IMR-90 (cell line): ENCODE data around the gene NAV2. TPM values are rescaled to one million over a fixed set of nuclear protein-coding genes. Genes with fewer than 3 reads are reported as not detected.
A peak's percentile ranks its signal among the peaks of the same experiment; 100 is the strongest.

ENCODE experiments used
- ATAC-seq: fragments of 200-7000 bp; cut with Tn5 transposase; 2 replicates; pipeline ENCODE4 v1.9.1; 2020; ENCODE audit warnings: low read depth, mild to moderate bottlenecking, moderate library complexity
- BruUV-seq: library from RNA; stranded (reverse); fragments of 400-500 nt; replicated peaks from 2 replicates; lab custom pipeline; 2021; lab: Mats Ljungman, UMichigan
- CTCF ChIA-PET: fragments of 300-600 bp; formaldehyde crosslinking; extraction: SDS; loops from one replicate; lab custom pipeline; 2021; ENCODE audit warnings: antibody characterized with exemption; lab: Yijun Ruan, JAX
- POLR2A ChIA-PET: fragments of 300-600 bp; sonication (Branson Sonifier 250); formaldehyde crosslinking; loops from one replicate; lab custom pipeline; 2022; ENCODE audit warnings: antibody characterized with exemption; ENCODE audit not compliant: unreplicated experiment; lab: Charles Lee
- DNase-seq: peaks from one replicate; pipeline ENCODE4 v3.0.0; 2013
- H2AFZ ChIP-seq: replicated peaks from 2 replicates; pipeline ENCODE3; 2013; ENCODE audit warnings: low read length, mild to moderate bottlenecking; ENCODE audit not compliant: poor library complexity
- H2AK5ac ChIP-seq: 2 replicates; pipeline ENCODE4 v1.6.1; 2013; ENCODE audit warnings: low read depth, low read length, inconsistent platforms
- H2AK9ac ChIP-seq: replicated peaks from 2 replicates; pipeline ENCODE3; 2013; ENCODE audit warnings: mild to moderate bottlenecking, low read depth, low read length, moderate library complexity; ENCODE audit not compliant: poor library complexity
- H2BK120ac ChIP-seq: 2 replicates; pipeline ENCODE4 v1.6.1; 2013; ENCODE audit warnings: low read depth, low read length, inconsistent platforms
- H2BK15ac ChIP-seq: 3 replicates; pipeline ENCODE4 v1.6.1; 2013; ENCODE audit warnings: low read depth, low read length, inconsistent platforms
- H2BK20ac ChIP-seq: 2 replicates; pipeline ENCODE4 v1.6.1; 2013; ENCODE audit warnings: low read depth, mild to moderate bottlenecking, inconsistent platforms, low read length, moderate library complexity
- H2BK5ac ChIP-seq: 2 replicates; pipeline ENCODE4 v1.6.1; 2013; ENCODE audit warnings: mild to moderate bottlenecking, low read depth, low read length, inconsistent platforms; ENCODE audit not compliant: poor library complexity, severe bottlenecking
- H3K14ac ChIP-seq: replicated peaks from 2 replicates; pipeline ENCODE4 v1.6.1; 2013; ENCODE audit warnings: low read depth, low read length, inconsistent platforms
- H3K18ac ChIP-seq: 2 replicates; pipeline ENCODE4 v1.6.1; 2013; ENCODE audit warnings: low read depth, low read length, control low read depth
- H3K23ac ChIP-seq: 2 replicates; pipeline ENCODE4 v1.6.1; 2013; ENCODE audit warnings: low read depth, low read length, inconsistent platforms
- H3K27ac ChIP-seq: 2 replicates; pipeline ENCODE4 v1.5.1; 2013; ENCODE audit warnings: mild to moderate bottlenecking, control low read depth, low read length; ENCODE audit not compliant: insufficient read depth
- H3K27me3 ChIP-seq: 2 replicates; pipeline ENCODE4 v1.6.1; 2013; ENCODE audit warnings: low read length; ENCODE audit not compliant: control insufficient read depth, insufficient read depth
- H3K36me3 ChIP-seq: 2 replicates; pipeline ENCODE4 v1.6.1; 2013; ENCODE audit warnings: low read length, mixed read lengths; ENCODE audit not compliant: control insufficient read depth, insufficient read depth
- H3K4ac ChIP-seq: 2 replicates; pipeline ENCODE4 v1.6.1; 2013; ENCODE audit warnings: low read depth, low read length, inconsistent platforms
- H3K4me1 ChIP-seq: 2 replicates; pipeline ENCODE4 v1.6.1; 2013; ENCODE audit warnings: low read length, mixed read lengths; ENCODE audit not compliant: control insufficient read depth, insufficient read depth
- H3K4me2 ChIP-seq: 2 replicates; pipeline ENCODE4 v1.6.1; 2013; ENCODE audit warnings: low read depth, mild to moderate bottlenecking, control low read depth, low read length, moderate library complexity
- H3K4me3 ChIP-seq: 2 replicates; pipeline ENCODE4 v1.5.1; 2013; ENCODE audit warnings: low read depth, mild to moderate bottlenecking, control low read depth, low read length, moderate library complexity; ENCODE audit not compliant: insufficient read depth
- H3K56ac ChIP-seq: 2 replicates; pipeline ENCODE4 v1.6.1; 2013; ENCODE audit warnings: low read length, inconsistent platforms; ENCODE audit not compliant: insufficient read depth; ENCODE audit errors: extremely low read depth
- H3K79me1 ChIP-seq, 2 experiments: 2 replicates each; pipeline ENCODE4 v1.6.1; 2013; ENCODE audit warnings: low read length in 2 of 2, inconsistent platforms in 1 of 2, low read depth in 1 of 2
- H3K9ac ChIP-seq: 2 replicates; pipeline ENCODE4 v1.6.1; 2013; ENCODE audit warnings: low read depth, low read length, control low read depth
- H3K9me1 ChIP-seq: 2 replicates; pipeline ENCODE4 v1.6.1; 2013; ENCODE audit warnings: low read length, inconsistent platforms; ENCODE audit not compliant: insufficient read depth
- H3K9me3 ChIP-seq: 2 replicates; pipeline ENCODE4 v1.6.1; 2013; ENCODE audit warnings: low read length; ENCODE audit not compliant: control insufficient read depth, insufficient read depth
- H4K20me1 ChIP-seq: 2 replicates; pipeline ENCODE4 v1.6.1; 2013; ENCODE audit warnings: low read length, inconsistent platforms; ENCODE audit not compliant: insufficient read depth
- H4K5ac ChIP-seq: 2 replicates; pipeline ENCODE4 v1.6.1; 2013; ENCODE audit warnings: mild to moderate bottlenecking, low read depth, low read length, control low read depth
- H4K8ac ChIP-seq, 2 experiments: 2 replicates each; pipeline ENCODE4 v1.6.1; 2013; ENCODE audit warnings: low read depth in 2 of 2, low read length in 2 of 2, control low read depth in 1 of 2, inconsistent platforms in 1 of 2
- H4K91ac ChIP-seq: 2 replicates; pipeline ENCODE4 v1.6.1; 2013; ENCODE audit warnings: low read depth, low read length, inconsistent platforms; ENCODE audit not compliant: insufficient read depth
- FOS ChIP-seq: fragments of 150-350 bp; IDR thresholded peaks from 2 replicates; pipeline ENCODE4 v1.6.1; 2016; ENCODE audit warnings: low read depth, low read length
- RAD21 ChIP-seq: IDR thresholded peaks from 2 replicates; pipeline ENCODE4 v1.6.1; 2012; ENCODE audit warnings: low read length, improper control_type of control experiment
- SMC3 ChIP-seq: fragments of 150-350 bp; IDR thresholded peaks from 2 replicates; pipeline ENCODE4 v1.6.1; 2016; ENCODE audit warnings: low read depth, mild to moderate bottlenecking, antibody characterized with exemption, low read length, moderate library complexity
- dilution Hi-C: fragments of 300-500 bp; cut with HindIII; formaldehyde crosslinking; loops from one replicate; pipeline ENCODE4 v1.14.3; 2018; ENCODE audit warnings: low sequenced_read_pairs; ENCODE audit not compliant: unreplicated experiment
- in situ Hi-C: fragments of 300-500 bp; cut with MboI; formaldehyde crosslinking; loops from 3 replicates; pipeline ENCODE4 v1.14.3; 2019; ENCODE audit warnings: low sequenced_read_pairs, inconsistent platforms, mixed read lengths
- intact Hi-C: fragments of 100-400 bp; cut with micrococcal nuclease; formaldehyde crosslinking; loops from 2 replicates; pipeline ENCODE4 v1.10.0; 2022
- polyA plus RNA-seq, 3 experiments: library from polyadenylated mRNA; depleted of rRNA; stranded (reverse); fragments of >200 nt; gene quantifications; 2 replicates each; pipeline ENCODE4 v1.2.3, GENCODE V29; 2012; ENCODE audit warnings: low replicate concordance in 1 of 3
- total RNA-seq: library from RNA; depleted of rRNA; stranded (reverse); fragments of >200 nt; gene quantifications from 2 replicates; pipeline ENCODE4 v1.2.3, GENCODE V29; 2012

NAV2 gene
- total and polyA plus RNA-seq, 2 of the 4 experiments (the other 2 are of a cell fraction), result 4.5 to 12.6 TPM

DNA sequence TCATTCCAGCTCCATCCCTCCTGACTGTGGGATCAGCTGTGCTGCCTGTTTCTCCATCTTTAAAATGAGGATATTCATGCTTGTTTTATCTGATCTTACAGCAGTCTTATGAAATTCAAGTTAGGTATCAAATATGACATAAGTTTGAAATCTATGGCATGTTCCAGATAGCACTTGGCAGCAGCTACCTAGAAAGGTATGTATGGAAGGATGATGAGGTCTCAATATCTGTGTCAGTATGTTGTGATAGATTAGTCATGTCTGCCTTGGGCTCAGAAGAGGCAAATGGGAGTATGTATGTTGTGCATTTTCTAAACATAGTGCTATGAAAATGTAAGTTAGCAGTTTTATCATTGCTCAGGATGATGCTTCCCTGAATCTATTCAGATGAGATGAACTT is 122.1 kb downstream of the NAV2 start:
- ChIA-PET POLR2A (no interaction called here), CTCF (no interaction called here)
- Histone ChIP-seq H3K4me1 (peaks cover 5% of the 10 kb centered on the region; the same call in 1 of the 2 replicates), H2AFZ (no peak overlapping the region), H4K91ac (no peak overlapping the region), H3K36me3 (peaks cover 9% of the 10 kb centered on the region), H4K5ac (no peak overlapping the region), H3K27me3 (no peaks in the 10 kb centered on the region), H3K9me3 (peaks cover 4% of the 10 kb centered on the region; the same call in 1 of the 2 replicates), H2BK15ac (no peak overlapping the region), H2AK5ac (no peak overlapping the region), H2BK20ac (no peak overlapping the region), H3K4ac (no peak overlapping the region), H3K4me3 (no peak overlapping the region), H3K56ac (no peak overlapping the region), H3K14ac (no peak overlapping the region), H3K79me1 (peaks cover 17 to 59% of the 10 kb centered on the region in 2 experiments), H4K8ac (no peak overlapping the region), H3K9ac (no peak overlapping the region), H4K20me1 (0 out of 2 replicates have a peak, but pooled peaks cover 3% of the 10 kb centered on the region), H2BK120ac (no peak overlapping the region), H3K18ac (no peak overlapping the region), H3K4me2 (no peak overlapping the region), H2AK9ac (no peak overlapping the region), H3K27ac (no peak overlapping the region), H3K9me1 (peaks cover 3% of the 10 kb centered on the region; the same call in 1 of the 2 replicates), H2BK5ac (no peak overlapping the region), H3K23ac (no peak overlapping the region)
- TF ChIP-seq RAD21, result no peak
- no peak for TF ChIP-seq FOS
- no peak for TF ChIP-seq SMC3
- DNase-seq (peak; percentile 17), ATAC-seq (no peak)
- dilution Hi-C loops (no loop called here), intact Hi-C loops (no loop called here), in situ Hi-C loops (no loop called here)
- BruUV-seq, result no TSS peak
